Fibroblast of skin of right biceps (primary cell): ENCODE results near the gene FBN1.

ENCODE experiments used
- DNase-seq: peaks from one replicate; pipeline ENCODE4 v3.0.0-alpha.2; 2013

FBN1 gene

GRCh38 chr15:48578965-48579364 is 66.5 kb downstream of the FBN1 start:
- DNase-seq = no peak

- no peak for DNase-seq
Observed at GRCh38 chr15:48577469-48577868, 68.0 kb downstream of the FBN1 start.

DNA sequence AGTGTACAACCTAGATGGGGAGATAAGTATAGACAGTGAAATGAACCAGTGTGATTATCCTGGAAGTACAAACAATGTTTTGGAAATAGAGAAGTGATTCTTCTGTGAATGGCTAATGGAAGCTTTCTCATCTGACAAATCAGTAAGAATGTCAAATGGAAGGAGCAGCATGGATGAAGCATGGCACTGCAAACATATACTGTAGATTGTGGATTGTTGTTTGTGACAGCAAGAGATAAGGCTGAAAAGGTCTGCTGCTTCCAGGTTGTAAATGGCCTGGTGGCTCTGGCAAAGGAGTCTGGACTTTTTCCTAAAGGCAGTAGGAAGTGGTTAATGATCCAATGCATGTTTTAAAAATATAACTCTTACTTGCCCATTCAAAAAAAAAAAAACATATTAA is 71.3 kb downstream of the FBN1 start:
- DNase-seq = no peak

- no peak for DNase-seq
Observed at GRCh38 chr15:48573780-48574179, 71.7 kb downstream of the FBN1 start.

DNA sequence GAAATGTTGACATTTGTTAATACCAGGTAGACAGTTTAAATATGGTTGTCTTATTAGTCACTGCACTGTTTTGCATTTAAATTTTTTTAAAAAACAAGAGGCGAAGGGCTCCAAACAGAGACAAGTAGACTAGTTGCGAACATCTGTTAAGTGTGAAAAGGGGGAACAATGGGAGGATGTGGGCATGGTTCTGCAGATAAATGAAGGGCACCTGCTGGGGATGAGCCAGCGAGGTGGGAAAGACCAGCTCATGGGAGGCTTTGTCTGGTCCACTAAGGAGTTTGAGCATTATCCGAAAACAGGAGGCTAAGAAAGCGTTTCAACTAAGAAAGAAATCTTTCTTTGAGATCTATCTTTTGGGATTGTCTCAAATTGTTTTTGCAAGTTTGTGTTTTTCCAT is 72.7 kb downstream of the FBN1 start:
- DNase-seq = no peak

DNA sequence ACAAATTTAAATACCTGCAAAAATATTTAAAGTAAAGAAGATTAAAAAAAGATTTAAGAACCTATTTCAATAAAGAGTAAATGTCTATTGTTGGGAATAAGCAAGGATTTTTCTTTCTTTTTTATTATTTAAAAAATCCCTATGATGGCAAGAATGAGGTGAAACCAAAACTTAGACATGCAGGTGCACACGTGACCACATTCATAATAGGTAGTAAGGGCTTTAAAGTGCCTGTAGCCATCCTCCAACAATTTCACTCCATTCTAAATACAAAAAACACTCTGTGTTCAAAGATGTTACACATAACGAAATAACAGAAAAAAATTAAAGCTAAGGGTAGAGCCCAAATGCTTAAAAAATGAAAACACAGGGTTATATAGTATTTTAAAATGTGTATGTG is 74.0 kb downstream of the FBN1 start:
- DNase-seq = no peak

- no peak for DNase-seq
Observed at GRCh38 chr15:48570822-48571221, 74.7 kb downstream of the FBN1 start.

DNA sequence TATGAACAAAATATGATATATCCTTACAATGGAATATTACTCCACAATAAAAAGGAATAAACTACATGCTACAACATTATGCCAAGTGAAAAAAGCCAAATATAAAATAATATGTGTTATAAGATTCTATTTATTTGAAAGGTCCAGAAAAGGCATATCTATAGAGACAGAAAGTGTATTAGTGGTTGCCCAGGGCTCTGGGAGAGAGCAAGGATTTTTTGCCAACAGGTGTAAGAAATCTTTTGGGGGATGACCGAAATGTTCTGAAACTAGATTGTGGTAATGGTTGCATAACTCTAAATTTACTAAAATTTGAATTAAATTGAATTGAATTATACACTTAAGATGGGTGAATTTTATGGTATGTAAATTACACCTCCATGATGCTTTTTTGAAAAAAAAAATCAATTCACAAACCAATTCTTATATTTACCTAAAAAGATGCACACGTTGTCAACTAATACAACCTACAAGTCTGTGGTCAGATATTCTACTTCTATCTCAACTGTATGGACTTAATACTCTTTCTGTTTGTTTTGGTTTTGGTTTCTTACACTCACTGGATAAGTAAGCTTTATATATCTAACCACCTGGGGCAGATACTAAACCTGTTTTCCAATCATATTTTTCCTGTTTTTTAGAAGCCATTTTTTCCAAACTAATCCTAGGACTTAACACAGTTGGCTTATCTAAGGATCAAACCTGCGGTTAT is 75.8 kb downstream of the FBN1 start:
- no peak for DNase-seq

DNA sequence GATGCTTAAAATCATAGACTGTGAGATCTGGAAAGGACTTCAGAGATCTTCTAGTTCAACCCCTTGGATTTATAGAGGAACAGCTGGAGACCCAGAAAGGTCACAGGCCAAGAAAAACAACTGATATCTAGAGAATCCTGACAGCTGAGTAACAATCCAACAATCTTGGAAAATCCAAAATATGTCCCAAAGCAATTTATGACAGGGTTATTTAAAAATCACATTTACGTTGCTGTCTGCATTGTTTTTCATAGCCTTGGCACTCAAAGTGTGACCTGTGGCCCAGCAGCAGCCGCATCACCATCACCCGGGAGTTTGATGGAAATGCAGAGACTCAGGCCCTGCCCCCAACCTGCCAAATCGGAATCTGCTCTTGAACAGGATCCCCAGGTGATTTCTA is 78.8 kb downstream of the FBN1 start:
- peak; percentile 81 for DNase-seq

DNA sequence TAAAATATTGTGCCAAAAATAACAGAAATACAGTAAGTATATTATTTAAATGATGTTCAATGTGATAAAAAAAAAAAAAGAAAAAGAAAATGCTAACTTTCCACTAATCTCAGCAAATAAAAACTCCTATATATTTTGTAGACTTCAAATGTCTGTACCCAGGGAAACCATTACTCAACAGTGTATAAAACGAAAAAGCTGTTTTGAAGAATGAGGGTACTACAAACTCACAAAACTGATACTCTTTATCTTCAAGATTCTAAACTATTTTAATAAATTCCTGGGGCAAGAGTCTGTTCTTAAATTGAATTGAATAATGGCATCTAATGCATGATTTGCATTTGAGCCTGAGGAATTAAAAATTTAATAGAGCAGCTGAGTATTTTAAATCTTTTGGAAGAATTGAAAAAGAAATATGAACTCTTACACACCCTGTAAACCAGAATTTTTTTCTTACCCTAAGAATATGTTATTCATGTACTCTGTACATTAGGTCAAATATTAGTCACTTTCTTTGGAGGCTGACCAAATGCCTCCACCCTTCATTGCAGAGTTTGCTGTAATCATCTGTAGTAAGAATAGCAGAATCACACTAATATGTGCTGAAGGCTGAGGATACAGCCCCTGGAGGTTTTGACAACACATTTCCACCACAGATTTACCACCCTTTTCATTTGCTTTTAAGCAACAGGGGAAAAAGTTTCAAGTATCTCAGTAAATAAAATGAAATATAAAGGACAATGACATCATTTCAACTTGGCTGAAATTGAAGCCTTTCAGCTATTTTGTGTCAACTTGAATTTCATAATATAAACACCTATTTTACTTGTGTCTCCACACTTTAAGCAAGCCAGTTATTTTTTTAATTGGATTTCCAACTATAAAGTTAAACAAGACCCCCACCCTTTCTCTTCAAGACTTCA is 79.7 kb downstream of the FBN1 start:
- DNase-seq = peak; percentile 96

DNA sequence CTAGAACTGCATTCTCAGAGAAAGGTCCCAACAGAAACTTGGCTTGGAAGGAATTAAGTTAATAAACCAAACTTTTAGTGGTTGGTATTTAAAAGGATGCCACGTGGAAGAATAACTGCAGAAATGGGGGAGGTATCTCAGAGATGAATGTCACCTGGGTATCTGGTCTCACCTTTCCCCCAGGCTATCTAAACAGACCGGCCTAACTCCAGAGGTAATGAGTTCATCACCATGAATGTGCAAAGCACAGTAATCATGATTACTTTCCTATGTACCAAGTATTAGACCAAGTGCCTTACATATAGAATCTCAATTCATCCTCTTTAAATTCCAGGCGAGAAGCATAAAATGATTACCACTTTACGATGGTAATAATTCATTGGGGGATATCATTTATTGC is 80.8 kb downstream of the FBN1 start:
- no peak for DNase-seq

GRCh38 chr15:48563934-48564333 is 81.6 kb downstream of the FBN1 start:
- DNase-seq = peak; percentile 89

DNA sequence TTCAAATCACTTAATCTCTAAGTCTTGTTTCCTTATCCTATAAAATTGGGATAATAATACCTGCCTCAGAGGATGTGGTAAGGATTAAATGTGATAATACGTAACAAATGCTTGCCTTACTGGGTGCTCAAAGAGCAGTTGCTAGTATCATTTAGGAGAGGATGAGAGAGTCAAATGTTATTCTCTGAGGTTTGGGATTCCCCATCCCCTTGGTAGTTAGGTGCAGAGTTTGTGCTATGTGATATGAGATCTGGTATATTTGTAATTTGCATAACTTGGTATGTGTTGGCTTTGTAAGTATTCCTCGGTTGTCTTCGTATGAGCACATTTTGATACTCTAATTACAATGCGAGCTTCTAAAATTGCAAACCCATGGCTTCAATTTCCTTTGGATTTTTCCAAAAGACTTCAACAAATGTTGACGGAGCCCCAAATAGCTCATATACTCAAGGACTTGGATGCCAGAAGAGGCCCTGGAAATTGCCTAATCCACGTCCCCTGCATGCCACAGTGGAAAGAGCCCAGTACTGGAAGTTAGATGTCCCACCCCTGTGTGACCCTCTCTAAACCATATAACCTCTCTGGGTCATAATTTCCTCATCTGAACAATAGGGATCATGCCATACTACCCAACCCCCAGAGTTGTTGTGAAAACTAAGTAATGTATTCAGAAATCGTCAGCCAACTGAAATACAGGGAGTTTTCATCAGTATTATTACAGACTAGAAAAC is 85.0 kb downstream of the FBN1 start:
- DNase-seq = peak; percentile 46

DNA sequence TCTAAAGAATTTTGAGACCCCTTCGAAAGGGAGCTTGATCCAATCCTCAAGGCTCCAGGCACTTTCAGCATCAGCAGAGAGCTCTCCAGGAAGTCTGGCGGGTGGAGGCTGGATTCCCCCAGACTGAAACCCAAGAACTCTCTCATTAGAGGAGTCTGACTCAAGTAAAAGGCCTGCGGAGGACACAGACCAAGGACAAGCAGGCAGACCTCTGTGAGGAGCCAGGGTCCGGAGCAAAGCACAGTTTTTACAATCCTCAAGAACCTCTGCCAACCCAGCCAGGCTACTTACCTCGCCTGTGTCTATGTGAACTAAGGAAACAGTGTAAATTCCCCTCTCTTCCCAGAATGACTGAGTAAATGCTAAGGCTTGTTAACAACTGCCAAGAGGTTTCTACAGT is 86.2 kb downstream of the FBN1 start:
- peak; percentile 93 for DNase-seq

- DNase-seq = no peak
Observed at GRCh38 chr15:48558226-48558625, 87.3 kb downstream of the FBN1 start.

- DNase-seq = no peak
Observed at GRCh38 chr15:48557335-48557734, 88.2 kb downstream of the FBN1 start.

- DNase-seq = peak; percentile 69
Observed at GRCh38 chr15:48556159-48556897, 89.2 kb downstream of the FBN1 start.

DNA sequence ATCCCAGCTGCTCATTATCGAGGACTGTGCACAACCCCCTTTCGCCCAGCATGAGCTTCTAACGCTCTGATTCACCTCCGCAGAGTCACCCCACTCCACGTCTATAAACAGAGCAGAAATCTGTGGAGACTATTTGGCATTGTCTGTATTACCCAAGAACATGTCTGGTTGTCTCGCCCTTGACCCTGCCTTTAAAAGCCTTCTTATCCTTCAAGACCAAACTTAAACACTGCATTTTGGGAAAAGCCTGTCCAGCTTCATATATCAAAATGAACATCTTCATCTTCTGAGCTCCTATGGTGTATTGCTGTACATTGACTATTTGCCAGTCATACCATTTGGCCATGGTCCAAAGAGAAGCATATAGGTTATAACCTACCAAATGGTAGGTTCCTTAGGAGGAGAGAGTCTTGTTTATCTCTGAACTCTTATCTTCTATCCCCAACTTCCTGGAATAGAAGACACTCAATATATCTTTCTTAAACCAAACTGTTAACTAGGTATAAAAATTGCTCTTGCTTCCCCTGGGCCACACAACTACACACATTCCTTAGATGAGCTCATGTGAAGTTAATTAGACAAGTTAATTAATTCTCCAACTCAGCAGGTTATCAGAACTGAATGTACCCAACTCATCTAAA is 90.1 kb downstream of the FBN1 start:
- DNase-seq = peak; percentile 93

GRCh38 chr15:48554112-48554511 is 91.4 kb downstream of the FBN1 start:
- no peak for DNase-seq

DNA sequence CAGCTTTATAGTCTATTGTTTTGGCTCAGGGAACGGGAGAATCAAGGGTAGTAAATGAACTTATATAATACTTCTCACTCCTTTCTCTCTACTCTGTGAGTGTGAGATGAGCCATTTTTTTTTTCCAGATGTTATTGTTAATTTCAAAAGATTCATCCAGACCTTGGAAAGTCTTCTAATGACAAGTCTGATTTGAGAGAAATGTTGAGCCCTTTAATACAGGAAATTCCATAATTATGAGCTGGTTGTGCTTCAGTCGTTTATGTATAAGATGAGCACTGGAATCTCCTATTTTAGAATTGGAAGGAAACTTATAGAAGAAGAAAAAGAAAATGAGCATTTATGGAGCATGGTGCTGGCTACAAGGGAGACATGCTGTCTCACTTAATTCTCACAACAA is 92.0 kb downstream of the FBN1 start:
- DNase-seq = peak; percentile 87

DNA sequence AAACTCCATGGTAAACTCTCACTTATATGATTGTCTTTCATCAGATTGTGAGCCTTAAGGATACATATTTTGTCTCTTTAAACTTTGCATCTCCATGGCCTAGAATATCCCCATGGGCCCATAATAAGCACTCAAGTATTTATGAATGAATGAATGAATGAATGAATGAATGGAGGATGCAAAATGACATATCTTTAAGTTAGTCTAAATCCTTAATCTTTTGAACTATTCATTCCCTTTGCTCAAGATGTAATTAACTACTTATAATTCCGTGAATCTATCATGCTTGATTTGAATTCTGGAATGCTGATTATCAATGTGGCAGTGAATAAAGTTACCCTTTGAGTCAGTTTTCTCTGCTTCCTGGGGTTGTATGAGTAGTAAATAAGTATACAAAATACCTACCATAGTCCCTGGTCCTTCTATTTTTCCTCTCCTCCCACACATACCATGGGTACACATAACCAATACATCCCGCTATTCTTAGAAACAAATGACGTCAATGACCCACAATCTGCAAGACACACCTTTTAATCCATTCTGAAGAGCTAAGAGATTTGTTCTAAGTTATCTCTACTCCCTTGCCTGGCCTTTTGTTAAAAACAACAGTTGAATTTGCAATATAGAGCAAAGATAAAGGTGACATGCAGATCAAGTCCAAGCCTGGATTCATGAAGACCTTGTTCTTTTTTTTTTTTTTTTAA is 94.5 kb downstream of the FBN1 start:
- no peak for DNase-seq

GRCh38 chr15:48548455-48548854 is 97.1 kb downstream of the FBN1 start:
- no peak for DNase-seq
